ENCODE measurements around the gene DNAI2. TPM values are rescaled to one million over a fixed set of nuclear protein-coding genes. Genes with fewer than 3 reads are reported as not detected.

The DNAI2 gene
- total RNA-seq, 6 donors from 2014 or later, result 0.29 to 16.1 (median 3.7) TPM

DNA sequence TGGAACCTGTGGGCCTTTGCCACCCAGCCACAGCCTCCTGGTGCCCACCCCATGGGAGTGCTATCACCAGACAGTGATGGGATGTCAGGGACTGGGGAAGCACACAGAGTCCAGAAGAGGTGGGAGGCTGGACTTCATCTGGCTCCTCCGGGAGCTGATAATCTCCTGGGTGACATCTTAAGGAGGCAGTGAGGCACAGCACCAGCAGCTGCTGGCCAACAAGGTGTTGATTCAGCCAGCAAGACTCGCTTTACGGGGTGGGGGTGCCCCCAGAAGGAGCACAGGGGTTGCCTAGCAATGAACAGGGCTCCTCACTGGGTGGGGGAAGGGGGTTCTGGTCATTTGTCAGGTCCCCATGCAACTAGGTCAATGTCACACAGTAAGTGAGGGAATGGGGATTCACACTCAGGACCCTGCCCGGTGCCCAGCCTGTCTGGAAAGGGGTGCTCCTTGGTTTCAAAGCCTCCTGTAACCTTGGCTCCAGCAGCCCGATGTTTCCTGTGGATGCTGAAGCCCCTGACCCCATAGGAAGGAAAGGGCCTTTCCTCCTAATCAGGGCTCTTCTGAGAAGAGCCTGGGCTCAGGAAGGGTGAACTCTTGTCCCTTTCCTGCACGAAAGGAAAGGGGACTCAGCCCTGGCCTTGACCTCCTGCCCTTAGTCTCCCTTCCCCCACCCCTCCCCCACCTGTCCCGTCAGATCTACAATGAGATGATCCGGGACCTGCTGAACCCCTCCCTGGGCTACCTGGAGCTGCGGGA lies 69.7 kb downstream of the DNAI2 start:
- no peaks in the 10 kb centered on the region for H3K27me3 ChIP-seq
- TF ChIP-seq, protein P1, sequence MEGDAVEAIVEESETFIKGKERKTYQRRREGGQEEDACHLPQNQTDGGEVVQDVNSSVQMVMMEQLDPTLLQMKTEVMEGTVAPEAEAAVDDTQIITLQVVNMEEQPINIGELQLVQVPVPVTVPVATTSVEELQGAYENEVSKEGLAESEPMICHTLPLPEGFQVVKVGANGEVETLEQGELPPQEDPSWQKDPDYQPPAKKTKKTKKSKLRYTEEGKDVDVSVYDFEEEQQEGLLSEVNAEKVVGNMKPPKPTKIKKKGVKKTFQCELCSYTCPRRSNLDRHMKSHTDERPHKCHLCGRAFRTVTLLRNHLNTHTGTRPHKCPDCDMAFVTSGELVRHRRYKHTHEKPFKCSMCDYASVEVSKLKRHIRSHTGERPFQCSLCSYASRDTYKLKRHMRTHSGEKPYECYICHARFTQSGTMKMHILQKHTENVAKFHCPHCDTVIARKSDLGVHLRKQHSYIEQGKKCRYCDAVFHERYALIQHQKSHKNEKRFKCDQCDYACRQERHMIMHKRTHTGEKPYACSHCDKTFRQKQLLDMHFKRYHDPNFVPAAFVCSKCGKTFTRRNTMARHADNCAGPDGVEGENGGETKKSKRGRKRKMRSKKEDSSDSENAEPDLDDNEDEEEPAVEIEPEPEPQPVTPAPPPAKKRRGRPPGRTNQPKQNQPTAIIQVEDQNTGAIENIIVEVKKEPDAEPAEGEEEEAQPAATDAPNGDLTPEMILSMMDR (IDR thresholded peaks at IDR 0.05), result no peak
- TF ChIP-seq EP300 (IDR thresholded peaks at IDR 0.05) (no peak), POLR2A (IDR thresholded peaks at IDR 0.05) (no peak), POLR2AphosphoS5 (IDR thresholded peaks at IDR 0.05) (no peak)
- WGBS, 2 donors, result 61 to 65% methylated on average over 2 to 8 of the region's 9 CpGs
- ATAC-seq (ENCODE audit: low FRiP score in 2 of 2) (no peak), DNase-seq (no peak)
- no peak overlapping the region for H3K4me3 ChIP-seq
- H3K9me3 ChIP-seq, result no peaks in the 10 kb centered on the region
- no peaks in the 10 kb centered on the region for H3K4me1 ChIP-seq
- H3K27ac ChIP-seq, result no peak overlapping the region
- H3K36me3 ChIP-seq, result no peaks in the 10 kb centered on the region

DNA sequence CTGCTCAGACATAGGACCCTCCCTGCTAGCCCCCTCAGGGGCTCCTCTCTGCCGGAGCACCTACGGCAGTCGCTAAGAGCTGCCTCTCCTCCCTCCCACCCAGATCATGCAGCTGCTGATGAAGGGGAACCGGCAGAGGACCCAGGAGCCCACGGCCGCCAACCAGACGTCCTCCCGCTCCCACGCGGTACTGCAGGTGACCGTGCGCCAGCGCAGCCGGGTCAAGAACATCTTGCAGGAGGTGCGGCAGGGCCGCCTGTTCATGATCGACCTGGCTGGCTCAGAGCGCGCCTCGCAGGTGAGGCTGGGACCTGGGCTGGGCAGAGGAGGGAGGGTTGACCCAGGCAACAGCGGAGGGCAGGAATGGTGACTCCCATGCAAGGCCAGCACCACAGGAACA lies 70.6 kb downstream of the DNAI2 start:
- Histone ChIP-seq H3K27ac (no peak overlapping the region), H3K27me3 (no peaks in the 10 kb centered on the region), H3K9me3 (no peaks in the 10 kb centered on the region), H3K36me3 (no peaks in the 10 kb centered on the region), H3K4me3 (no peak overlapping the region), H3K4me1 (no peaks in the 10 kb centered on the region)
- DNase-seq (peak in 1 of 2 donors; percentile 82), ATAC-seq (ENCODE audit: low FRiP score in 2 of 2) (no peak)
- WGBS, 2 donors, result 61 to 83% methylated on average over 6 to 21 of the region's 21 CpGs
- no peak for TF ChIP-seq POLR2A (IDR thresholded peaks at IDR 0.05)
- TF ChIP-seq EP300 (IDR thresholded peaks at IDR 0.05), result no peak
- TF ChIP-seq POLR2AphosphoS5 (IDR thresholded peaks at IDR 0.05), result no peak
- TF ChIP-seq, protein P1 (IDR thresholded peaks at IDR 0.05), result no peak

DNA sequence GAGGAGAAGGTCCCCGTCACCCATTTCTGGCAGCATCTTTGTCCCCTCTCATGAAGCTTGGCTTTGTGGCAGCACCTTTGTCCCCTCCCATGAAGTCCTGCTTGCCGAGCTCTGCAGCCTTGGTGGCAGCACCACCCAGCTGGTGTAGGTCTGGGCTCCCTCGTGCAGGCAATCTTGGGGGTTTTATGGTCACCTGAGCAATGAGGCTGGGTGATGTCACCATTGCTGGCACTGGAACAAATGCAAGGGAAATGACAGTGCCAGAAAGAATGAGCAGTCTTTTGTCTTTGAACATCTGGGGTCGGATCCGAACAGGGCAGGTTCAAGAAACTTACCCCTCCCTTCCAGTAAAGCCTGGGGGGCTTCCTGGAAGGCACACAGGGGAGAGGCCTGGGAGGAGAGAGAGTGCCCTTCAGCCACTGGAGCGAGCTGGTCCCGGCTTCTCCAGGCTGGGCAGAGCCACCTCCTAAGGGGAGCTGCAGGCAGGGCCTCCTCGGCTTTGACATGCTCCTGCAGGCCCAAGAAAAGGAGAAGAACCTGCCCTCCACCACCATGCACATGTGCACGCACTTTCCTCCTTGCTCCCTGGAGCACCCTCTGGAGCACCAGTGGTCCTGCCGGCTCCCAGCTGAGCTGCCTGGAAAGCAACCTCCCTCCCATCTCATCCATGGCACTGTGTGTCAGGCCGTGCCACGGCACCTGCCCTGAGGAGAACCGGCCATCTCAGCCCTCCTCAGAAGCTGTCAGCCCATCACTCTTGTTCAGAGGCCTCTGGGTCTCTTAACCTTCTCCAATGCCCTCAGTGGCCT lies 71.6 kb downstream of the DNAI2 start:
- H3K36me3 ChIP-seq, result no peaks in the 10 kb centered on the region
- no peaks in the 10 kb centered on the region for H3K27me3 ChIP-seq
- TF ChIP-seq POLR2A (IDR thresholded peaks at IDR 0.05) (no peak), EP300 (IDR thresholded peaks at IDR 0.05) (no peak), POLR2AphosphoS5 (IDR thresholded peaks at IDR 0.05) (no peak)
- TF ChIP-seq, protein P1 (IDR thresholded peaks at IDR 0.05), result no peak
- H3K27ac ChIP-seq, result no peak overlapping the region
- 80 to 82% methylated on average over 7 to 12 of the region's 13 CpGs for WGBS, 2 donors
- DNase-seq (peak in 1 of 2 donors; percentile 44), ATAC-seq (ENCODE audit: low FRiP score in 2 of 2) (no peak)
- no peak overlapping the region for H3K4me3 ChIP-seq
- no peaks in the 10 kb centered on the region for H3K9me3 ChIP-seq
- no peaks in the 10 kb centered on the region for H3K4me1 ChIP-seq

DNA sequence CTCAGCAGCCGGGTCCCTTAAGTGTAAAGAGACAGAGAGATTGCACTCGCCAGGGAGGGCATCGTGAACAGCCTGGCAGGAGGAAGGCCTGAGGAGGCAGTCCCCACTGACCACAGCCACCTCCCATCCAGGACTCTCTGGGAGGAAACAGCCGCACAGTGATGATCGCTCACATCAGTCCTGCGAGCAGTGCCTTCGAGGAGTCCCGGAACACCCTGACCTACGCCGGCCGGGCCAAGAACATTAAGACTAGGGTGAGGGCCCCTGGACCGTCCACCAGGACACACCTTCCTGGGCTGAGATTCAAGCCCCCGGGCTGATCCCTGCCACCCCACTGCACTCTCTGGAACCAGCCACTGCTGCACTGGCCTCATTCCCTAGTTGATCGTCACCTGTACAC lies 73.6 kb downstream of the DNAI2 start:
- H3K9me3 ChIP-seq, result no peaks in the 10 kb centered on the region
- peaks cover 0 to 13% (median 3%) of the 10 kb centered on the region in 4 donors for H3K27me3 ChIP-seq
- H3K36me3 ChIP-seq, result no peaks in the 10 kb centered on the region
- H3K4me3 ChIP-seq, result no peak overlapping the region
- H3K4me1 ChIP-seq, result peaks cover 0 to 7% (median 0%) of the 10 kb centered on the region in 4 donors
- 82 to 86% methylated on average over 11 to 14 of the region's 14 CpGs for WGBS, 2 donors
- TF ChIP-seq, protein P1 (IDR thresholded peaks at IDR 0.05), result no peak
- TF ChIP-seq POLR2A (IDR thresholded peaks at IDR 0.05) (no peak), EP300 (IDR thresholded peaks at IDR 0.05) (no peak)
- no peak overlapping the region for H3K27ac ChIP-seq
- peak in 1 of 2 donors; percentile 52 for DNase-seq
- ATAC-seq (ENCODE audit: low FRiP score in 2 of 2), result no peak

Data from upper lobe of left lung (tissue), 6 donors.